GM18520 (cell line): ENCODE data around the gene AHCYL1.

Experiments
- ATAC-seq: cut with Tn5 transposase; IDR thresholded peaks from one replicate; pipeline ENCODE4 v1.9.1; 2021; ENCODE audit not compliant: unreplicated experiment

AHCYL1 gene

GRCh38 chr1:110034451-110035235 lies 50.1 kb downstream of the AHCYL1 start, which contains the start of gene STRIP1:
TSS of gene STRIP1 (plus strand) at chr1:110034624. CDS start at chr1:110034638, 14 bp downstream.
- ATAC-seq, result peak; percentile 74

- ATAC-seq, result no peak
Observed at GRCh38 chr1:110035236-110035752, 50.7 kb downstream of the AHCYL1 start.

- ATAC-seq, result no peak
Observed at GRCh38 chr1:110038271-110038670, 53.7 kb downstream of the AHCYL1 start.

- no peak for ATAC-seq
Observed at GRCh38 chr1:110039641-110040040, 55.1 kb downstream of the AHCYL1 start.

DNA sequence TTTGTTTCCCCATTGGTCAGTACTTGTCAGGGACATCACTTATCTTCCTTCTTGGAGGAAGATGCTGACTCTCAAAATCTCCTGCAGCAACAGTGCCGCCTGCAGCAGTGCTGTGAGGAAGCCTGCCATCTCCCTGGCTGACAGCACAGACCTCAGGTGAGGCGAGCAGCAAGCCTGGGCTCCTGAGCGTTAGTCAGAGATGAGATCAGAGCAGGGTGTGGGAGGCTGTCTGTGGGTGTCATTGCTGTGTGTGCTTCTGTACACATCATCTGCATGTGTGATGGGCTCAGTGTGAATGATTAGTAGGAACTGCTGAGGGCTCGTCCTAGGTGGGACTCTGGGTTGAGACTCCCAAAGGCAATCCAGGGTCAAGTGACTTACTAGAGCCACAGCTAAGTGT lies 56.0 kb downstream of the AHCYL1 start:
- no peak for ATAC-seq

GRCh38 chr1:110043016-110043415 lies 58.5 kb downstream of the AHCYL1 start:
- ATAC-seq, result no peak

GRCh38 chr1:110047463-110047862 lies 62.9 kb downstream of the AHCYL1 start:
- no peak for ATAC-seq

DNA sequence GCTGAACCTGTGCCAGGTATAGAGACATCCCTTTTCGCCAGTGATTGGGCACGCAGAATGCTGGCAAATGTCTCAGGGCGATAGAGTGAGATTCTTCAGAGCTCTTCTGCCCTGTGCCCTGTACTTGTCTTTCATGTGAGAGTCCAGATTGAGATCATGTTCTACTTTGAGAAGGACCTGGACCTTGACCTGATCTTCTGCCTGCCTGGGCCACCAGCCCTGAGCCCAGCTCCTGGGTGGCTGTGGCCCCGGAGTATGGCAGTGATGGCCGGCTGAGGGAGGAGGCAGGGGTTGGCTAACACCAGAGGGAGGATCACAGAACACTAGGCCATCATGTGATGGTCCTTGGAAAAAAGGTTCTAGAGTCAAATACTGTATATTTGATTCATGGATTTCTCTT lies 63.7 kb downstream of the AHCYL1 start:
- no peak for ATAC-seq

GRCh38 chr1:110048923-110049601 lies 64.5 kb downstream of the AHCYL1 start:
- ATAC-seq, result no peak

DNA sequence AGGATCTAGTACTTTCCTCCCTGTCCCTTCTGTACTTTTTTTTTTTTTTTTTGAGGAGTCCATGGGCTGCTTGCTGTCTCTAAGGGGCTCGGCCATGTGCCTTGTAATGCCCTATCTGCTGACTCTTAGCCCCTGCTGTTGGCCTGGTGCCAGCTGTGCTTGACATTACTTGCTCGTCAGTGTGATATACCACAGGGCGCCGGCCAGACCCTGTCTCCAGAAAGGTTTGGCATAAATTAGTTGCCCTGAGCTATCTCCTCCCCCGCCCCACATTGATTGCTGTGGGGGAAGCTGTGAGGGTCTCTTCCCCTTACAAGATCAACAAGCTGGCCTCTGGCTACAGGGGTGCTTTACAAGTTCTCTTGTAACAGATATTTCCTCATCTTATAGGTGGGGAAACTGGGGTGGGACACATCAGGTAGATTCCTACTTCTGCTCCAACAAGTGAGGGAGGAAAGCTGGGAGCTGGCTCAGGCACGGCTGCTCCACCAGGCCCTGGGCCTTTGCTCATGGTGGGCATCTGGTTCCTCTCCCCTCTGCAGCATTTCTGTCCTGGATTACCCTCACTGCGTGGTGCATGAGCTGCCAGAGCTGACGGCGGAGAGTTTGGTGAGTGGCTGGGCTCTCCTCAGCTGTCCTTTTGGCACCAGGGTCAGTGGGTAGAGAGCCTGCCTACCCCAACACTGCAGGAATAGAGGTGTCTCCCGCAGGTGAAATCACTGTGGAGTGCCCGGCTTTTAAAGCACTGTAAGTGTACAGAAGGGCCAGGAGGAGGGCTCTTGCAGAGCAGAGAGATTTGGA lies 65.4 kb downstream of the AHCYL1 start:
- no peak for ATAC-seq

- ATAC-seq, result no peak
Observed at GRCh38 chr1:110050602-110051261, 66.2 kb downstream of the AHCYL1 start.

DNA sequence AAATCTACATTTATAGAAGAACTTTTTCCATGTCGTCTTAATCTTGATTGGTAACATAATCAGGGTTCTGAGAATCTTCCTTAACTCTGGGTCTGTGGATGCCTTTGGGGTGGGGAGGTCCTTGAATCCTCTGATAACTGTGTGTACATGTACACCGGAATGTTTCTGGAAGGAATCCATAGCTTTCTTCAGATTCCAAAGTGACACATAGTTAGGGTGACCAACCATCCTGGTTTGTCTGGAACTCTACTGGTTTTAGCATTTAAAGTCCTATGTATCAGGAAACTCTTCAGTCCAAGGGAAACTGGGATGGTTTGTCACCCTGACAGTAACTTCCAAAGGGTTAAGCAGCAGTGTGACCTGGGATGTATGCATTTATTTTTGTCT lies 66.7 kb downstream of the AHCYL1 start:
- no peak for ATAC-seq

DNA sequence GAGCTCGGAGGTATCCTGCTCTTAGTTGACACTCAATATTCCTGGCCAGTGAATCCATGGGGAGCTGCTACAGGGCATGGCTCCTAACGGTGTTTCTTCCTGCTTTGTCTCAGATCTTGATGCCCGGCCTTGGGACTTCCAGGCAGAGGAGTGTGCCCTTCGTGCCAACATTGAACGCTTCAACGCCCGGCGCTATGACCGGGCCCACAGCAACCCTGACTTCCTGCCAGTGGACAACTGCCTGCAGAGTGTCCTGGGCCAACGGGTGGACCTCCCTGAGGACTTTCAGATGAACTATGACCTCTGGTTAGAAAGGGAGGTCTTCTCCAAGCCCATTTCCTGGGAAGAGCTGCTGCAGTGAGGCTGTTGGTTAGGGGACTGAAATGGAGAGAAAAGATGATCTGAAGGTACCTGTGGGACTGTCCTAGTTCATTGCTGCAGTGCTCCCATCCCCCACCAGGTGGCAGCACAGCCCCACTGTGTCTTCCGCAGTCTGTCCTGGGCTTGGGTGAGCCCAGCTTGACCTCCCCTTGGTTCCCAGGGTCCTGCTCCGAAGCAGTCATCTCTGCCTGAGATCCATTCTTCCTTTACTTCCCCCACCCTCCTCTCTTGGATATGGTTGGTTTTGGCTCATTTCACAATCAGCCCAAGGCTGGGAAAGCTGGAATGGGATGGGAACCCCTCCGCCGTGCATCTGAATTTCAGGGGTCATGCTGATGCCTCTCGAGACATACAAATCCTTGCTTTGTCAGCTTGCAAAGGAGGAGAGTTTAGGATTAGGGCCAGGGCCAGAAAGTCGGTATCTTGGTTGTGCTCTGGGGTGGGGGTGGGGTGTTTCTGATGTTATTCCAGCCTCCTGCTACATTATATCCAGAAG lies 69.2 kb downstream of the AHCYL1 start:
- ATAC-seq, result no peak

- ATAC-seq, result no peak
Observed at GRCh38 chr1:110055493-110056284, 71.1 kb downstream of the AHCYL1 start.

GRCh38 chr1:110056285-110056683 lies 71.7 kb downstream of the AHCYL1 start:
- no peak for ATAC-seq

DNA sequence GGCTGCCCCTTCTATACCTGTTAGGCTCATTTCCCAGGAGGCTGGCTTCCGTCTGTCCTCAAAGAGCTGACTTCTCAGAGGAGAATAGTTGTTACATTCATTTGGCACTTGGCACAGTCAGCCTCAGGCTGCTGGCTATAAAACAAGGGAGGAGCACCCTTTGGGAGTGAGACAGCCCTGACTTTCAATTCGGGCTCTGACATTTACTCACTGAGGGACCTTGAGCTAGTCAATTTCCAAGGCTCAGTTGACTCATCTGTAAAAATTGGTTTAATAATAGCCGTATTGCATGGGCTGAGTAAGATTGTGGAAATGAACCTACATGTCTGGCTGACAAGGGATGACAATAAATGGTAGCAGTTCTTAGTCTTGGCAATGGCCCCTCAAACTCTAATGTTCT lies 72.2 kb downstream of the AHCYL1 start:
- no peak for ATAC-seq

DNA sequence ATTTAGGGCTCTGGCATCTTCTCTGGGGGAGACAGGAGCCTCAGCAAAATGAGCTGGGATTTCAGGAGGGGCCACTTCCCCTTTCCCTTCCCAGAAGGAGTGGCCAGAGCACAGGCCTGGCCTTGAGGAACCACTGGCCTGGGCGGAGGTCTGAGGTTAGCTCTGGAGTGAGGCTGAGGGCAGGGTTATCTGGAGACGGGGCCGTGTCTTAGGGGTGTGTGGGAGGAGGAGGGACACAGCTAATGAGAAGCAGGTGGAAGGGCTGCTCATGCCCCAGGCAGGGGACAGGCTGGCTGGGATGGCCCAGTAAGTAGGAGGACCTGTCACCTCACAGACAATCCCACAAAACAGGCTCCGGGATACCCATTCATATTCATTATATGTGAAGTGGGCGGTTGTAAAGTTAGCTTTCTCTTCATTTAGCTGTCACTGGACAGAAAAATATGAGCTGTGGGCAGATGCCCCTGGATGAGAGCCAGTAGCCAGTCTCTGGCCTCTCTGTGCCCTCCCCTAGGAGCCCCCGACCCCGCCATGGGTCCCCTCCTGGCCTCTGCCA lies 73.5 kb downstream of the AHCYL1 start:
- ATAC-seq, result no peak

DNA sequence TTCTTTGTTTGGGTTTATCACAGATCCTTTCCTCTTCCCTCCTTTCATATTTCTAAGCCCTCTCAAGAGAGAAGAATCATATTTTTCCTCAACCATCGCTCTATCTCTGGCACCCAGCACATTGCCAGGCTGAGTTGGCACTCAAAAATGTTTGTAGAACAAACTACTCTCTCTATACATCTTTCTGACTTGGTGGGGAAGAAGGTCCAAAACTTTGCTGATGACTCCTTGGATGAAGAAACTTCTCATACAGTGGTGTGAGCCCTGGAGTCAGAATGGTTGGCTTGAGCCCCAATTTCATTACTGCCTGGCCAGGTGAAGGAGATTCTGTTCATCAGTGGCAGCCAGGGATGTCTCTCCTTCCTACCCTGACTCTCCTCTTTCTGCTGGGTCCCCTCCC lies 74.0 kb downstream of the AHCYL1 start:
- no peak for ATAC-seq
